Hindlimb muscle (tissue), 1 donor: ENCODE measurements around the gene SNTG2. TPM values are rescaled to one million over a fixed set of nuclear protein-coding genes. Genes with fewer than 3 reads are reported as not detected.

Experiments used
- DNase-seq: peaks from one replicate; pipeline ENCODE4 v3.0.0-alpha.2; 2013
- polyA plus RNA-seq: library from polyadenylated mRNA; unstranded; fragments of 120-200 nt; gene quantifications from one replicate; pipeline ENCODE4 v1.2.1, GENCODE V29; 2013; ENCODE audit not compliant: insufficient read length

Gene SNTG2
- polyA plus RNA-seq, 1 donor: not detected

DNA sequence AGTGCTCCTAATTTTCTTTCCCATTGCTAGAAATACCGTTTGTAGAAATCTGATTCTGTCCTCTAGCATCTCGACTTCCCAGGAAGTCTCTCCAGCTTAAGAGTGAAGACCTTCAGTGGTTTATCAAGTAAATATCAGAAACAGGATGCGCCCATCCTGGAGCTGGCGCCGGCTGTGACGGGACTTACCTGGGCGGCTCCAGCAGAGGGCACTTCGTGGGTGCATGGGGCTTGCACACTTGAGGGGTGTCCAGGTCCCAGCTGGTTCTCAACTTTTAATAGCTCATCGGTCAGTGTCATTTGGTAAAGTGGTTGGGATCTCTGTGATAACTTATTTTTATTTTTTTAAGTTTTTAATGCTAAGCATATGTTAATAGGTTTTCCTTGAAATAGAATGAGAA is 295.6 kb downstream of the SNTG2 start:
- DNase-seq: no peak

DNA sequence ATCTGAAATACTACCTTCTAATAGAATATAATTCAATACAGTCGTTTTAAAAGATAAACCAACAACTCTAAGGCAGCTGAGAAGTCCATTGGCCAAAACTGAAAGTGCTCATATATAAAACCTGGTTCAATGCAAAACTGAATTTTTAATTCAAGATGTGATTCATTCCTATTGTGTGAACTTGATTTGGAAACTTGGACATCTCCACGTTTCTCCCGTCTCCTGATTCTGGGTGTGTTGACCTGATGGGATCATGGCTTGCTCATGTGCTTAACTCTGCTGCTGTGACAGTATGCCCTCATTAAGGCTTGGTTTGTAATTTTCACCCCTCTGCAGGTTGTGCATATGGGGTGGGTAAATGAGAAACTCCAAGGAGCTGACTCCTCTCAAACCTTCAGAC is 296.3 kb downstream of the SNTG2 start:
- DNase-seq: no peak

DNA sequence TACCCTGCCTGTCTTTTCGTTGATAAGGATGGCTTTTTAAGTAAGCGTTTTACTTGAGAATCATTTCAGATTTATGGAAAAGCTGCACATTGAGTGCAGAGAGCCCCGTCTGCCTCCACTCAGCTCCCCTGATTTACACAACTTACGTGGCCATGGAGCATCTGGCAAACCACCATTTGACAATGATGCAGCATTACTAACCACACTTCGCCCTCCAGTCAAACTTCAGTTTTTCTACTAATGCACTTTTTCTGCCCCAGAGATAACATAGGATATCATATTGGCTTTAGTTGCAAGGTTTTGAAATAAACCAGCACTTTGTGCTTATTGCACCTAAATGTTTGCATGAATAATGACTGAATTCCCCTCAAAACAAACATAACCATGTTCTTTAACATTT is 297.5 kb downstream of the SNTG2 start:
- no peak for DNase-seq

DNA sequence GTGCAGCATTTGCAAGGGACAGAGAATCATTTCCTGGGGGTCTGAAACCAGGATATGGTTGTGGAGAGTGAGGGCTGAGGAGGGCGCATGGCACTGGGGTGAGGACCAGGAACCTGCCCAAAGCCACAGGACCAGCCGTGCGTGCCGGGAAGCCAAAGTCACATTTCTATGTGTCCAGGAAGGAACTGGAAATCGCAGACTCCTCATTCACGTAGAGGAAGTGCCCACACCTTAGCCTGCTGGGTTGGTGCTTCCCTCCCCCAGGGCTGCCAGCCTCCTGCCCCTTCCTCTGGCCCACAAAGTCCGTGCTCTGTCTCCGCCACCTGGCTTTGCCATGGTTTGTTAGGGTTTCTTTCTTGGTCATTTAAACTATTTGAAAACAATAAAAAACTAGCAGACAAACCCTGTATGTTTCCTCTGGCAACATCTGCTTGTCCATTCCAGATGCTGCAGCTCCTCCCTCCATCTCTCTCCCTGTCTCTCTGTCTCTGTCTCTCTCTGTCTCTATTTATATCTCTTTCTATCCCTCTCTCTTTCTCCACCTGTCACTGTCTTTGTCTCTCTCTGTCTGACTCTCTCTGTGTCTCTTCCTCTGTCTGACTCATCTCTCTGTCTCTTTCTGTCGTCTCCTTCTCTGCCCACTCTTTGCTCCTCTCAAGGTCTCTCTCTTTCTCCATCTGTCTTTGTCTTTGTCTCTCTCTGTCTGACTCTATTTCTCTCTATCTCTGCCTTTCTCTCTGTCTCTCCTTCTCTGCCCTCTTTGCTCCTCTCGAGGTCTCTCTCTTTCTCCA is 299.4 kb downstream of the SNTG2 start:
- DNase-seq: no peak

DNA sequence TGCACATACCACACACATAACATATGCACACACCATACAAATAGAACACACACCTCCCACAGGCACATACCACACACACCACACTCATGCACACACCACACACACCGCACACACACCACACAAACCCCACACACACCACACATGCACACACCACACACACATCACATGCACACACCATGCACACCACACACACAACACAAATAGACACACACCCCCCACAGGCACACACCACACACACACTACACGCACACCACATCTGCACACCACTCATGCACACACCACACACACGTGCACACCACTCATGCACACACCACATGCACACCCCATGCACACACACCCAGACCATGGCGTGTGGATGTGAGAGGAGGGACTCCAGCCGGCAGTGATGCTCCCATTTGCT is 300.9 kb downstream of the SNTG2 start:
- no peak for DNase-seq

DNA sequence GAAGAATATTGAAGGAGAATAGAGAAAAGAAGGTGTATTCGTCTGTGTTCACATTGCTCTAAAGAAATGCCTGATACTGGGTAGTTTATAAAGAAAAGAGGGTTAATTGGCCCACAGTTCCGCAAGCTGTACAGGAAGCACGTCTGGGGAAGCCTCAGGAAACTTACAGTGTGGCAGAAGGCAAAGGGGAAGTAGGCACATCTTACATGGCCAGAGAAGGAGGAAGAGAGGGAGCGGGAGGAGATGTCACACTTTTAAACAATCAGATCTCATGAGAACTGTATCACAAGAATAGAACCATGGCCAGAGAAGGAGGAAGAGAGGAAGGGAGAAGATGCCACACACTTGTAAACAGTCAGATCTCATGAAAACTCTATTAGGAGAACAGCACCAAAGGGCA is 303.0 kb downstream of the SNTG2 start:
- DNase-seq: no peak

DNA sequence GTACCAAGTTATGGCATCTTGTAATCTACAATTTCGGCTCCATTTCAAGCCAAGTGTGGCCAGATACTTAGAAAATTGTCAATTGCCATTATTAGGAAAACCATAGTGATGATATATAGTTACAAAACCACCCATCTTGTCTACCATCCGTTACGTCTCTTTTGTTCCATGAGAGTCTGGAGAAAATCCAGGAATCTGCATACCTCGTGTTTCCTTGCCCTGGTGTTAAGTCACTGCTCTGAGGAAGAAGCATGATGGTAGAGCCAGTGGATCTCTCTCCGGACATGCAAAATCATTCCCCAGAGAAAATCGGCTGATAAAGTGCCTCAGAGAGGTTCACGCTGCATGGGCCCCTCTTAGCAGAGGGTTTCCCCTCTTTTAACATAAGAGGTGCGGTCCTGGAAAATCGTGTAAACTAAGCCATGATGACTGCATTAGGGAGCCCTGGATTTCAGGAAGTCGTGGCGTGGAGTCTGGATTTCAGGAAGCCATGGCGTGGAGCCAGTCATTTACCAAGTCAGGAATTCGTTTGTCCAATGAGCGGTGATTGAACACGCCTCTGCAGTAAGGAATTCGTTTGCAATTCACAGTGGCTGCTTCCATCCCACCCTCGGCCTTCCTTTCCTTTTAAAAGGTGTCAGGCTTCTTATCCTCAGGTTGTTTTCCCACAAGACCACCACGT is 304.2 kb downstream of the SNTG2 start:
- DNase-seq: no peak

DNA sequence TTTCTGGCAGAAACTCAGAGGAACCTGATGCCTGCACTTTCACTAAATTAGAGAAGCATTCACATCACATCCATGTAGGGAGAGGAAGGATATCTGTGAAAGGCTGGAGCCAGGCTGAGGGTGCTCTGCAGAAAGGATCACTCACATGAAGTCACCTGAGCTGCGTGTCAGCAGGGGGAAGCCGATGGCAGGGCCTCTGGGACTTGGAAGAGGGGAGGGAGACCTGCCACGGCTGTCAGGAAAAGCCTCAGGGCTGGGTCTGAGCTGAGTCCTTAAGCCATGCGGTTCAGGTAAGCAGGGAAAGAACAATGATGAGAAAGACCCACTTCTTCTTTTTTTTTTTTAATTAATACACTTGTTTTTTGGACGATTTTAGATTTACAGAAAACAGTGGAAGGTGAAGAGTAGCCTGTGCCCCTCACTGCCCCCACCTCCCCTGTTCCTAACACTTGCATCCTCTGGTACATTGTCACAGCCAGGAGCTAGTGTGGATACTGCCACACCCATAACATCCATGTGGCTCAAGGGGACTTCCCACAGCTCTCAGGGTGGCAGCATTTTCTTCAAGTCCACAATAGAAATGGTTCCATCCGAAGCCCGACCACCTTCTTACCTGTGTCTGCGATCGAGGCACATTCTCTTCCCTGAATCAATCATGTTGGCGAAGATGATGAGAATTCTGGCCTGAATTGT is 306.1 kb downstream of the SNTG2 start:
- DNase-seq: no peak

DNA sequence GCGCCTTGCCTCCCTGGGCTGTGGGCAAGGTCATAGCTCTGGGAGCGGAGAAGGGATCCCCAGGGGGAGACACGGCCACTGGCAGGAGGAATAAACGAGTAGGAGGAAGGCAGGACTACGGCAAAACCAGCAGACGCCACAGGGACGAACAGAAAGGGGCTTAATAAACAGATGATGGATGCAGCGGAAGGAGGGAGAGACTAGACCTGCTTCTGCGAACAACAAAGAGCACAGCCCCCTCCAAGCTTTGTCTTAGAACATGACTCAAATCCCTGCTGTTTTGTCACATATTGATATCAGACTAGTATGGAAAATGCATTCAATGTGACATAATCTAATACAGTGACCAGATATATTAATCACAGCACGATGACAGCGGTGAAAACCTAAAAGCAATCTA is 306.7 kb downstream of the SNTG2 start:
- DNase-seq: no peak

DNA sequence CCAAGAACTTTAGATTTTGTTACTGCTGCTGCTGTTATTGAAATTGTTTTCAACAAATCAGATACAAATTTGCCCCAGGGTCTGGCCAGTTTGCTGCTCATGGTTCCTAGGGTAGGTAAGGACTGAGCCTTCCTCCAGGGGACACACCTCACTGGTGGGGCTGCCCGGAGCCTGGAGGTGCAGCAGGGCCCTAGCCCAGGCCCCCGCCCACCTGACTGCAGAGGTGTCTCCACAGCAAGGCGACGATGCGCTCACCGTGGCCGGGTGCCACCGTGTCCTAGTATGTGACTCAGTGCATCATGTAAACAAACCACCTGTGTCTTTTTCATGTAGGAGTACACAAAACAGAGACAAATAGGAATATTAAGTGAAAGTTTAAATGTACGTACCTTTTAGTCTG is 309.1 kb downstream of the SNTG2 start:
- no peak for DNase-seq

DNA sequence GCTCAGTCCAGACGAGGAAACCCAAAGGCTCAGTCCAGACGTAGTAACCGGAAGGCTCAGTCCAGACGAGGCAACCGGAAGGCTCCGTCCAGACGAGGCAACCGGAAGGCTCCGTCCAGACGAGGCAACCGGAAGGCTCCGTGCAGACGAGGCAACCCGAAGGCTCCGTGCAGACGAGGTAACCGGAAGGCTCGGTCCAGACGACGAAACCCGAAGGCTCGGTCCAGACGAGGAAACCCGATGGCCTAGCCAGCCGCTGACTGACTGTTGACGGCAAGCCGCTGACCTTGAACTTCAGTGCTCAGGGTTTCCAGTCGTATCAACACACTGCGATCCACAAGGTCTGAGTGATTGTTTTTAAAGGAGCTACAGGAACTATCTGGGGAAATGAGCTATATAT is 312.0 kb downstream of the SNTG2 start:
- DNase-seq: no peak

DNA sequence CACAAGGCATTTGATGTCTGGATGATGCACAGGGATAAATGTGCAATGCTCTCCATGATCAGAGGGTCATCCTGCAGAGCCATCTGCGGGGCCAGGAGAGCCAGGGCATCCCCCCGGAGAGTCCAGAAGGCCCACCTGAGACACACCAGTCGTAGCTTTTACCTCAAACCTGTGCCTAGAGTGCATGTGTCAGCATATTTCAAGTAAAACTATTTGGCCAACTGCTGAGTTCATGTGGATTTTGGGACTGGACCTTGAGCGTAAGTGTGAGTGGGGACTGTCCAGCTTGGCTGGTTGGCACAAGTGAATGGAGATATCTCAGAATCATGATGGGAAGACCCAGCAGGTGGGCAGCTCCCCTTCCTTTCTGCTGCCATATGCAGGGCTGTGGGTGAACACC is 314.8 kb downstream of the SNTG2 start:
- no peak for DNase-seq

DNA sequence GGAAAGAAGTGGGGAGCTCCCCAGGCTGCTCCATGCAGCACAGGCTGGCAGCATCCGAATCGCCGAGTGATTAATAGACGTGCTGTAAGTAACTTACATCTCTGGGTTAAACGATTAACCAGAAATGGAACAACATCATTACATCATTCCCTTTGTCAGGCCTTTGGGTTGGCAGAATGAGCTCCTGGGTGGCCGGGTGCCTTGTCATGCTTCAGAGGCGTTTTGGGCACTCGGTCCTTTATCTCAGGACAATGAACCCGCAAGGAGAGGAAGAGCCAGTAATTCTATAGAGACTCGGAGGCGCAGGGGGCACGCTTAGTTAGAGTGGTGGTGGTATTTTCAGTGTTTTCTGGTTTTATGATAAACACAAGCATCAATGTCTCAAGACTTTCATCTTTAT is 315.7 kb downstream of the SNTG2 start:
- no peak for DNase-seq

DNA sequence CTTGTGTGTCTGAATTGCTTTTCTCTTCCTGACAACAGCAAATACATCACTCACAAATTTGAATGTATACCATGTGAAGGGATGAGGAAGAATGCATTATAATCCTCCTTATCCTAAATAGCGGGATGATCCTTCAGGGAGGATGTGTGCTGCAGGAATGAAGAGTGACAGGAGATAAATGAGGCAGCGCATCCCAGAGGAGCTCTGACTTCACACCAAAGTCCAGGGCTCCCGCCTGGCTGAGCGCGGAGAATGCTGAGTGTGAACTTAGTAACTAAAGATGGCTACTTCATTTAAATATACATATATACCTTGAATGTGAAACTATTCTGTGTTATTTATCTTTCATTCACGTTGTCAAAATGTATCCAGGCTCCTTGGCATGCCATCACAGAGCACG is 317.4 kb downstream of the SNTG2 start:
- DNase-seq: no peak

DNA sequence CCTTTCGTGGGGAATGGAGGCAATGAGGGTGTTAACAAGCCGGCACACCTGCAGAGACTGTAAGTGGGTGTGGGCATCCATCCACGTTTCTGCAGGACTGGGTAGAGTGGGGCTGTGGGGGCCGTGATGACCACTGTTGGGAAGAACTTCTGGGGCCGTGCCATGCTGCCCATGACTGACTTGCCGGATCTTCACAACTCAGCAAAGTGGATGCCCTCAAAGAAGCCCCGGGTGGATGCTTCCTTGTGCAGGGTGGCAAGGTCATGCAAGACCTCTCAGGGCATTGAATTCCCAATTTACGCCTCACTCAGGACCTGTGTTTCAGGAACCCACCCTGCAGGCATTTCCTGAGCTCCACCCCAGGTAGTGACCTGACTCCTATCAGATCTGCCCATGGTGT is 319.2 kb downstream of the SNTG2 start:
- no peak for DNase-seq

DNA sequence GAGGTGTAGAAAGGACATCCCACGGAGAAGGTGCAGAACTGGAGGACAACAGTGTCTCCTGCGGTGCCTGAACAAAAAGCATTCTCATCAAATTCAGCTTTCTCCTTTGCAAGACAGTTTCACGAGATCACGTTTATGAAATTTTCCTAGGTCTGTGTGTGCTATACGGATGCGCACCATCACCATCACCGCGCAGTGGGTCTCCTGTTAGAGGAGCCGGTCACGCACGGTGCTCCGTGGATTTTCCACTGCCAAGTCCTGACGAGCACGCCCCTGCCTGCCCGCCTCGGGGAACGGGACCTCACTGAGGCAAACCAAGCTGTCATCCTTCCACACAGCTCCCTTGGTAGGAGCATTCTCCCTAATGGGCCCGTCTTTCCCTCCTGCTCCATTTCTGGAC is 322.2 kb downstream of the SNTG2 start:
- no peak for DNase-seq

DNA sequence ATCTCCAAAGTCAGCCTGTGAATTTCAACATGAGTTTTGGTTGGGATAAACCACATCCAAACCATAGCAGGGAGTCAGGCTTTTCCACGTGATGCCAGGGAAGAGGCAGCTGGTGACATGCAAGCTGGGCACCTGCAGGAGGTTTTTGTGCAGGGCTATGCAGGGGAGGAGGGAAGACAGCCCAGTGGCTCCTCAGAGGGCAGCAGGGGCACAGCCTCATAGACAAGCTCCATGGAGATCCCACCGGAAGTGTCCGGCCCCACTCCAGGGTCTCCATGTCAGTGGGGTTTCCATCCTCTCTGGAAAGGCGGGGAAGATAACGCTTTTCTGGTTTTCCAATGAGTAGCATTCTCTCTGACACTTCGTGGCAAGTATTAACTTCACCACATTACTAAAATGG is 327.0 kb downstream of the SNTG2 start:
- no peak for DNase-seq

DNA sequence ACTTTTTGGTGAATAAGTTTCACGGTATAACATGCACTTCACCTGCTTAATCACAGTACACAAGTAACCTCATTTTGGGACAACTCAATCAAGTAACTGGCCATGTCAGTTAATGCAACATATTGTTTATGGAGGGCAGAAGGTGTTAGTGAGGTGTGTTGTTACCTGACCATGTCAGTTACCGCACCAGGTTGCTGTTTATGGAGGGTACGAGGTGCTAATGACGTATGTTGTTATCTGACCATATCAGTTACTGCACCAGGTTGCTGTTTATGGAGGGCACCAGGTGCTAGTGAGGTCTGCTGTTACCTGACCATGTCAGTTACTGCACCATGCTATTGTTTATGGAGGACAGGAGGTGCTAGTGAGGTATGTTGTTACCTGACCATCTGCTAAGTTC is 327.5 kb downstream of the SNTG2 start:
- DNase-seq: no peak

DNA sequence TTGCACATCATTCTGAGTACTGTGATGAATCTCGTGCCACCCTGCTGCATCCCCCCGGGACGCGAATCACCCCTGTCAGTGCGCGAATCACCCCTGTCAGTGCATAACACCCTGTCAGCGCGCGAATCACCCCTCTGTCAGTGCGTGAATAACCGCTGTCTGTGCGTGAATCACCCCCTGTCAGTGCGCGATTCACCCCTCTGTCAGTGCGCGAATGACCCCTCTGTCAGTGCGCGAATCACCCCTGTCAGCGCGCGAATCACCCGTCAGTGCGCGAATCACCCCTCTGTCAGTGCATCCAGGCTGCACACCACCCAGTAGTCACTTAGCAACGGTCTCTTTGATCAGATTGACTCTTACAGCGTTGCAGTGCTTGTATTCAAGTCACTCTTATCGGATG is 328.2 kb downstream of the SNTG2 start:
- no peak for DNase-seq

DNA sequence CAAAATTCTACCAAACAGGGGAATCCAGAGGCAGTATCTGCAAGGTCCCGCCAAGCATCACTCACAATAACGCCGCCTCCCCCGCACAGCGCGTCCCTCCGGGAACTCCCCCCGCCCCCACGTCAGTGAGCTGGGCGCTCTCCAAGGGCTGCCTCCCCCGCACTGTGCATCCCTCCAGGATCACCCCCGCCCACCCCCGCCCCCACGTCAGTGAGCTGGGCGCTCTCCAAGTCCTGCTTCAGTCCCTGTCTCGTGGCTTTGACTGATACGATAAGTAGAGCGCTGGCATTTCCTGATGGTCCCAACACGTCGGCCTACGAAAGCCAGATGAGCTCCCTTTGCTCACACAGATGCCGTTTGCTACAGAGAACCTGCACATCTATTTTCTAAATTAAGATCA is 331.9 kb downstream of the SNTG2 start:
- DNase-seq: no peak

DNA sequence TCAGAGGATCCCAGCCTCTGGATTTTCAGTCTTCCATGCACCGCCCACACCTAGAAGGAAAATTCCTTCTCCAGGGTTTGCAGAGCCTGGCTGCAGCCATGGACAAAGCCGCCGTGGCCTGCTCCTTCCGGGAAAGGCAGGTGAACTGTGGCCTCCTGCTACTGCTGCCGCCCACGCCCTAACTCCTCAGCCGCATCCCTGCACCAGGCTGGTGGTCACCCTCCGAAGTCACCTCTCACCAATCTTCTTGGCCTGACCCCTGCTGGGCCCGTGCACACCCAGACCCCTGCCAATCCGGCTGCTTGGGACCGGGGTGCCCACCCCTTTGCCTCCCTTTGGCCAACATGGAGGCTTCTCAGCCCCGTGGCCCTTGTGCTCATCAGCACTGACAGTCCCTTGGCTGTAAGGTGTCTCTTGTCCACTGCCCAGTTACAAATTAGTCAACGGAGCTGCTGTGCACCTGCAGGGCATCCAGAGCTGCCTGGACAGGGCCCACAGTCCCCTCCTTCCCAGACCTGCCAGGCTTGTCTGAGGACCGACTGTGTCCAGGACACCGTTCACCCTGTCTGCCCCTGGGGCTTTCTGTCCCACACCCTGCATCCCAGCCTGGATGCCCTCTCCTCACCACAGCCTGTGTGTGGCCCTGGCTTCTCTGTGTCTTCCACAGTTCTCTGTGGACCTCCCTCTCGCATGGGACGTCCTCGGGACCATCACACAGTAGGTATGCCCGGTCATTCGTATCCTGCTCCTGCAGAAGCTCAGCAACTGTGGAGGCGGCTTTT is 332.6 kb downstream of the SNTG2 start:
- no peak for DNase-seq

DNA sequence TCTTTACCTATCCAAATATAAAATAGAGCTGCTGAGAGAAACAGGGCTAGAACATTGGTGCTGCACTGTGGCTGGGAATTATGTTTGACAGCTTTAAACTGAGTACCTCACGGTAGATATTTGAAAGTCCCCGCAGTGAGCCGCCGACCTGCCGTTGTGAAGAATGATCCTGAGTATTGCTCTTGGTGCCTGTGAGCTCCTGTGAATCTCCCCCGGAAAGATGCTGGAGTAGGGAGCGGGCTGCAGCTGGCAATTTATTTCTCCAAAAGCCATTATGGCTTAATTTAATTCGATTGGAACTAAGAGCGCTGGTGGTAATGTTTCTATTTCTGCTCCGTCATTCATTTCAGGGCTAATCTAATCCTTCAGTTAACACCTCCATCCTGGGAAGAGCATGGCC is 333.2 kb downstream of the SNTG2 start:
- DNase-seq: no peak

DNA sequence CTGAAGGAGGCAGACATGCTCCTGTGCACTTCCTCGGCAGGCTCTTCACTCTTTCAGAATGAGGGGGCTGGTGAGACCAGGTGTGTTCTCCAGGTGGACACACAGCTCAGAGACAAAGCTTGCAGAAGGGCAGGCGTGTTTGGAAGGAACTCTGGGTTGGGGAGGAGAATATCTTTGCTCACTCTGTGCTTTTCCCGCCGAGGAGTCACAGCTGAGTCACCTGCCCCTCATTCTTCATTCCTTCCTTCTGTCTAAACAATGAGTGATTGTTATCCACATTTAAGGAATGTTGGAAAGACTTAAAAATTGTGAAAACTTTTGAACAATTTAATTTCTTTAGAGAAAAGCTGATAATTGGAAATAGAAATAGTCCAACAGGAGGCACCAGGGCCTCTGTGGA is 336.3 kb downstream of the SNTG2 start:
- no peak for DNase-seq
